Esophagus squamous epithelium (tissue), 4 donors: ENCODE results near the gene CDR2L.

Source experiments
- POLR2A ChIP-seq, 4 donors: fragments of 450-650 bp; IDR thresholded peaks; one replicate each; pipeline ENCODE4 v1.6.1; 2017; ENCODE audit warnings: antibody characterized with exemption in 4 of 4, mild to moderate bottlenecking in 4 of 4, moderate library complexity in 3 of 4
- TF ChIP-seq, protein P1 (sequence below), 6 experiments: fragments of 450-650 bp in 4 of 6; fragments of 200-600 bp in 2 of 6; sonication (generic) in 2 of 6; IDR thresholded peaks; one replicate each; pipeline ENCODE4 v1.5.1; 2016 to 2019; ENCODE audit warnings: antibody characterized with exemption in 6 of 6, mild to moderate bottlenecking in 4 of 6, moderate library complexity in 4 of 6

DNA sequence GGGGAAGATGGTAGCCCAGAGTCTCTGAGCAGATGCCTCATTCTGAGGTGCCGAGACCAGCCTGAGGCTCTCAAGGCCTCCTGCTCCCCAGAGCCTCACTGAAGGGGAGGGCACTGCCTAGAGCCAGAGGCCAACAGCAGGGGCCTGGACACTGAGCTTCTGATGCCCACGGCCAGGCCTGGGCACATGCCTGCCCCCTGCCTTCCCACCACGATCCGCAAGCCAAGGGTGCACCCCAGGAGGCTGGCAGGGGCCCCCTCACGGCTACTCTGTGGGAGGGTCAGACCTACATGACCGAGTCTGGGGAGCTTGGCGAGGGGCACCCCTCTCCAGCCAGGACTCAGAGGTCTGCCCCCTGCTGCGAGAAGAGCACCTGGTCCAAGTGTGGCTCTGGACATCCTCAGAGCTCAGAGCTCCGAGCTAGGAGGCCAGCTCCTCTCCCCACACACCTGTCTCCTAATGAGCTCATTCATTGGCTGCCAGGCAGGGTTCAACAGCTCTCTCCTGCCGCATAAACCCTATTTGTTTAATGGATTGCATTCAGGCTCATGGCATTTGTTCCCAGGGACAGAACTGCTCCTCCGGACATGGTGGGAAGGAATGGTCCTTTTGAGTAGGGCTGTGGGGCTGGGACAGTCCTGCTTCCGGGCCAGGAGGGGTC lies 37.8 kb upstream of the CDR2L start:
- TF ChIP-seq, protein P1, sequence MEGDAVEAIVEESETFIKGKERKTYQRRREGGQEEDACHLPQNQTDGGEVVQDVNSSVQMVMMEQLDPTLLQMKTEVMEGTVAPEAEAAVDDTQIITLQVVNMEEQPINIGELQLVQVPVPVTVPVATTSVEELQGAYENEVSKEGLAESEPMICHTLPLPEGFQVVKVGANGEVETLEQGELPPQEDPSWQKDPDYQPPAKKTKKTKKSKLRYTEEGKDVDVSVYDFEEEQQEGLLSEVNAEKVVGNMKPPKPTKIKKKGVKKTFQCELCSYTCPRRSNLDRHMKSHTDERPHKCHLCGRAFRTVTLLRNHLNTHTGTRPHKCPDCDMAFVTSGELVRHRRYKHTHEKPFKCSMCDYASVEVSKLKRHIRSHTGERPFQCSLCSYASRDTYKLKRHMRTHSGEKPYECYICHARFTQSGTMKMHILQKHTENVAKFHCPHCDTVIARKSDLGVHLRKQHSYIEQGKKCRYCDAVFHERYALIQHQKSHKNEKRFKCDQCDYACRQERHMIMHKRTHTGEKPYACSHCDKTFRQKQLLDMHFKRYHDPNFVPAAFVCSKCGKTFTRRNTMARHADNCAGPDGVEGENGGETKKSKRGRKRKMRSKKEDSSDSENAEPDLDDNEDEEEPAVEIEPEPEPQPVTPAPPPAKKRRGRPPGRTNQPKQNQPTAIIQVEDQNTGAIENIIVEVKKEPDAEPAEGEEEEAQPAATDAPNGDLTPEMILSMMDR (IDR thresholded peaks at IDR 0.05): no peak
- no peak for TF ChIP-seq POLR2A (IDR thresholded peaks at IDR 0.05)
